Neural cell (in vitro differentiated cells): ENCODE data around the gene CSTF1. TPM values are rescaled to one million over a fixed set of nuclear protein-coding genes. Genes with fewer than 3 reads are reported as not detected.

ENCODE experiments used
- H2AFZ ChIP-seq: fragments of 200-600, 300-800 bp; sonication (generic), shearing (Covaris generic); 2 replicates; pipeline ENCODE4 v1.6.0; 2014; ENCODE audit warnings: low read depth, mild to moderate bottlenecking, antibody characterized with exemption, low read length, moderate library complexity
- H3F3A ChIP-seq: fragments of 200-600 bp; shearing (Covaris generic); 2 replicates; pipeline ENCODE4 v1.6.1; 2016; ENCODE audit warnings: mild to moderate bottlenecking, moderate library complexity, mixed read lengths, antibody characterized with exemption, low read length; ENCODE audit not compliant: insufficient read depth, poor library complexity, severe bottlenecking
- H3K27ac ChIP-seq: fragments of 200-600, 300-800 bp; sonication (generic), shearing (Covaris generic); 2 replicates; pipeline ENCODE4 v1.5.1; 2014; ENCODE audit warnings: mild to moderate bottlenecking, low read length, moderate library complexity
- H3K27me3 ChIP-seq: fragments of 300-800, 200-600 bp; sonication (generic), shearing (Covaris generic); 2 replicates; pipeline ENCODE4 v1.6.0; 2014; ENCODE audit warnings: mild to moderate bottlenecking, low read depth, low read length, moderate library complexity; ENCODE audit not compliant: insufficient read depth
- H3K36me3 ChIP-seq: fragments of 300-800, 200-600 bp; sonication (generic), shearing (Covaris generic); 2 replicates; pipeline ENCODE4 v1.5.1; 2014; ENCODE audit warnings: mild to moderate bottlenecking, antibody characterized with exemption, low read length, moderate library complexity; ENCODE audit not compliant: insufficient read depth
- H3K4me2 ChIP-seq: fragments of 300-800, 200-600 bp; sonication (generic), shearing (Covaris generic); 2 replicates; pipeline ENCODE4 v1.6.0; 2014; ENCODE audit warnings: mild to moderate bottlenecking, low read length
- H3K4me3 ChIP-seq: fragments of 300-800, 200-600 bp; sonication (generic), shearing (Covaris generic); 2 replicates; pipeline ENCODE4 v1.5.1; 2014; ENCODE audit warnings: mild to moderate bottlenecking, low read length, moderate library complexity
- H3K79me2 ChIP-seq: fragments of 200-600 bp; shearing (Covaris generic); replicated peaks from 2 replicates; pipeline ENCODE4 v1.6.0; 2014; ENCODE audit warnings: mild to moderate bottlenecking, low read length, moderate library complexity; ENCODE audit not compliant: insufficient read depth
- H3K9ac ChIP-seq: fragments of 300-800, 200-600 bp; sonication (generic), shearing (Covaris generic); 2 replicates; pipeline ENCODE4 v1.6.1; 2016; ENCODE audit warnings: mild to moderate bottlenecking, low read length, mixed read lengths
- H3K9me2 ChIP-seq: fragments of 200-600 bp; shearing (Covaris generic); 2 replicates; pipeline ENCODE4 v1.6.1; 2016; ENCODE audit warnings: mild to moderate bottlenecking, low read length, mixed read lengths; ENCODE audit not compliant: insufficient read depth
- H3K9me3 ChIP-seq: fragments of 200-600, 300-800 bp; sonication (generic), shearing (Covaris generic); 2 replicates; pipeline ENCODE4 v1.6.1; 2016; ENCODE audit warnings: mild to moderate bottlenecking, mixed run types, low read length, moderate library complexity, mixed read lengths
- H4K20me1 ChIP-seq: fragments of 200-600 bp; shearing (Covaris generic); 2 replicates; pipeline ENCODE4 v1.6.1; 2016; ENCODE audit warnings: mild to moderate bottlenecking, mixed run types; ENCODE audit not compliant: insufficient read depth
- CTCF ChIP-seq: fragments of 450-650 bp; IDR thresholded peaks from 2 replicates; pipeline ENCODE4 v1.5.1; 2014; ENCODE audit warnings: antibody characterized with exemption, mild to moderate bottlenecking, moderate library complexity; ENCODE audit not compliant: poor library complexity, severe bottlenecking
- EP300 ChIP-seq: fragments of 450-650 bp; conservative IDR thresholded peaks from 2 replicates; pipeline ENCODE4 v1.6.1; 2014; ENCODE audit warnings: antibody characterized with exemption, mild to moderate bottlenecking, moderate library complexity; ENCODE audit not compliant: poor library complexity, severe bottlenecking
- EZH2 ChIP-seq: fragments of 200-600, 300-800 bp; shearing (Covaris generic), sonication (generic); IDR thresholded peaks from 2 replicates; pipeline ENCODE4 v1.6.1; 2014; ENCODE audit warnings: antibody characterized with exemption, low read length, borderline replicate concordance, mild to moderate bottlenecking; ENCODE audit not compliant: insufficient read depth, poor library complexity, severe bottlenecking
- MXI1 ChIP-seq: fragments of 450-650 bp; conservative IDR thresholded peaks from 2 replicates; pipeline ENCODE4 v1.6.1; 2014; ENCODE audit warnings: antibody characterized with exemption, mild to moderate bottlenecking; ENCODE audit not compliant: poor library complexity, severe bottlenecking
- POLR2AphosphoS5 ChIP-seq: IDR thresholded peaks from 2 replicates; pipeline ENCODE4 v1.6.1; 2012
- RAD21 ChIP-seq: fragments of 450-650 bp; conservative IDR thresholded peaks from 2 replicates; pipeline ENCODE4 v1.6.1; 2014; ENCODE audit warnings: antibody characterized with exemption, mild to moderate bottlenecking, moderate library complexity
- SMC3 ChIP-seq: fragments of 450-650 bp; conservative IDR thresholded peaks from 2 replicates; pipeline ENCODE4 v1.6.1; 2014; ENCODE audit warnings: antibody characterized with exemption, mild to moderate bottlenecking, moderate library complexity; ENCODE audit not compliant: poor library complexity
- TAF1 ChIP-seq: IDR thresholded peaks from 2 replicates; pipeline ENCODE4 v1.6.1; 2012; ENCODE audit warnings: low read depth
- polyA plus RNA-seq: library from polyadenylated mRNA; depleted of rRNA; stranded (reverse); fragments of >200 nt; gene quantifications from 2 replicates; pipeline ENCODE4 v1.2.3, GENCODE V29; 2014
- TF ChIP-seq, protein P1 (sequence below): IDR thresholded peaks from 2 replicates; pipeline ENCODE4 v1.6.1; 2012; ENCODE audit warnings: borderline replicate concordance

The CSTF1 gene
- polyA plus RNA-seq, 1 donor from 2014 or later = 24.0 TPM

- no peaks in the 10 kb centered on the region for H3K9me2 ChIP-seq
- no peak overlapping the region for H3K4me2 ChIP-seq
- H3K4me3 ChIP-seq = no peak overlapping the region
- H3K36me3 ChIP-seq = no peaks in the 10 kb centered on the region
- no peak overlapping the region for H3K27ac ChIP-seq
- TF ChIP-seq CTCF = no peak
- TF ChIP-seq EP300 = no peak
- no peak for TF ChIP-seq SMC3
- TF ChIP-seq, protein P1, sequence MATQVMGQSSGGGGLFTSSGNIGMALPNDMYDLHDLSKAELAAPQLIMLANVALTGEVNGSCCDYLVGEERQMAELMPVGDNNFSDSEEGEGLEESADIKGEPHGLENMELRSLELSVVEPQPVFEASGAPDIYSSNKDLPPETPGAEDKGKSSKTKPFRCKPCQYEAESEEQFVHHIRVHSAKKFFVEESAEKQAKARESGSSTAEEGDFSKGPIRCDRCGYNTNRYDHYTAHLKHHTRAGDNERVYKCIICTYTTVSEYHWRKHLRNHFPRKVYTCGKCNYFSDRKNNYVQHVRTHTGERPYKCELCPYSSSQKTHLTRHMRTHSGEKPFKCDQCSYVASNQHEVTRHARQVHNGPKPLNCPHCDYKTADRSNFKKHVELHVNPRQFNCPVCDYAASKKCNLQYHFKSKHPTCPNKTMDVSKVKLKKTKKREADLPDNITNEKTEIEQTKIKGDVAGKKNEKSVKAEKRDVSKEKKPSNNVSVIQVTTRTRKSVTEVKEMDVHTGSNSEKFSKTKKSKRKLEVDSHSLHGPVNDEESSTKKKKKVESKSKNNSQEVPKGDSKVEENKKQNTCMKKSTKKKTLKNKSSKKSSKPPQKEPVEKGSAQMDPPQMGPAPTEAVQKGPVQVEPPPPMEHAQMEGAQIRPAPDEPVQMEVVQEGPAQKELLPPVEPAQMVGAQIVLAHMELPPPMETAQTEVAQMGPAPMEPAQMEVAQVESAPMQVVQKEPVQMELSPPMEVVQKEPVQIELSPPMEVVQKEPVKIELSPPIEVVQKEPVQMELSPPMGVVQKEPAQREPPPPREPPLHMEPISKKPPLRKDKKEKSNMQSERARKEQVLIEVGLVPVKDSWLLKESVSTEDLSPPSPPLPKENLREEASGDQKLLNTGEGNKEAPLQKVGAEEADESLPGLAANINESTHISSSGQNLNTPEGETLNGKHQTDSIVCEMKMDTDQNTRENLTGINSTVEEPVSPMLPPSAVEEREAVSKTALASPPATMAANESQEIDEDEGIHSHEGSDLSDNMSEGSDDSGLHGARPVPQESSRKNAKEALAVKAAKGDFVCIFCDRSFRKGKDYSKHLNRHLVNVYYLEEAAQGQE = no peak
- no peak for TF ChIP-seq MXI1
- TF ChIP-seq EZH2 = no peak
- TF ChIP-seq POLR2AphosphoS5 = no peak
- no peak for TF ChIP-seq TAF1
- no peak for TF ChIP-seq RAD21
- H3K9ac ChIP-seq = no peak overlapping the region
- H4K20me1 ChIP-seq = no peaks in the 10 kb centered on the region
- H3K27me3 ChIP-seq = no peaks in the 10 kb centered on the region
- no peaks in the 10 kb centered on the region for H3K9me3 ChIP-seq
- no peaks in the 10 kb centered on the region for H3F3A ChIP-seq
- H3K79me2 ChIP-seq = no peaks in the 10 kb centered on the region
- H2AFZ ChIP-seq = no peak overlapping the region
Observed at GRCh38 chr20:56430461-56430860, 38.0 kb downstream of the CSTF1 start.

- Histone ChIP-seq H3K4me3 (no peak overlapping the region), H3K27ac (no peak overlapping the region), H4K20me1 (no peaks in the 10 kb centered on the region), H2AFZ (no peak overlapping the region), H3K36me3 (no peaks in the 10 kb centered on the region), H3K9me2 (no peaks in the 10 kb centered on the region), H3K4me2 (no peak overlapping the region), H3K9me3 (no peaks in the 10 kb centered on the region), H3K79me2 (no peaks in the 10 kb centered on the region), H3K27me3 (no peaks in the 10 kb centered on the region), H3K9ac (no peak overlapping the region), H3F3A (no peaks in the 10 kb centered on the region)
- no peak for TF ChIP-seq MXI1
- no peak for TF ChIP-seq EP300
- TF ChIP-seq CTCF = no peak
- TF ChIP-seq, protein P1 = no peak
- TF ChIP-seq TAF1 = no peak
- TF ChIP-seq SMC3 = no peak
- TF ChIP-seq EZH2 = no peak
- TF ChIP-seq POLR2AphosphoS5 = no peak
- no peak for TF ChIP-seq RAD21
Observed at GRCh38 chr20:56430957-56431356, 38.5 kb downstream of the CSTF1 start.
